C4-2B (cell line): Measurements from ENCODE around the gene LRRC58.

Source experiments
- ZFX ChIP-seq: fragments of 450-650 bp; IDR thresholded peaks from 2 replicates; pipeline ENCODE4 v1.6.1; 2017
- TF ChIP-seq, protein P1 (sequence below): fragments of 450-650 bp; conservative IDR thresholded peaks from 2 replicates; pipeline ENCODE4 v1.5.1; 2017; ENCODE audit warnings: mild to moderate bottlenecking

DNA sequence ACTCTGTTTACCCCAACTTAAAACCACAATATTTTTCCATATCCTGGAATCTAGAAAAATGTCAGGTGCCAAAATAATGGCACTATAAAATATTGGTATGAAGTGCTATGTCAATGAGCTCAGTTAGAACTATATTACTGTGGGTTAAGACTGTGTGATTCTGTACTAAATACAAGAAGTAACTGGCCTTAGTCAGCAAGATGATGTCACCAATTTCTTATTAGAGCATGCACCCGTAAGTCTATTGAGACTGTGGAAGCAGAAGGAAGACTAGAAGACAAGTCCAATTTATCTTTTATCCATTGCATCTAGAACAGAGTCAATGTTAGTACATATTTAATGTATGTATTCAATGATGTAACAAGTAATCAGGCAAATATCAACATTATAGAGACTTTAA is 25.0 kb downstream of the LRRC58 start:
- TF ChIP-seq, protein P1, sequence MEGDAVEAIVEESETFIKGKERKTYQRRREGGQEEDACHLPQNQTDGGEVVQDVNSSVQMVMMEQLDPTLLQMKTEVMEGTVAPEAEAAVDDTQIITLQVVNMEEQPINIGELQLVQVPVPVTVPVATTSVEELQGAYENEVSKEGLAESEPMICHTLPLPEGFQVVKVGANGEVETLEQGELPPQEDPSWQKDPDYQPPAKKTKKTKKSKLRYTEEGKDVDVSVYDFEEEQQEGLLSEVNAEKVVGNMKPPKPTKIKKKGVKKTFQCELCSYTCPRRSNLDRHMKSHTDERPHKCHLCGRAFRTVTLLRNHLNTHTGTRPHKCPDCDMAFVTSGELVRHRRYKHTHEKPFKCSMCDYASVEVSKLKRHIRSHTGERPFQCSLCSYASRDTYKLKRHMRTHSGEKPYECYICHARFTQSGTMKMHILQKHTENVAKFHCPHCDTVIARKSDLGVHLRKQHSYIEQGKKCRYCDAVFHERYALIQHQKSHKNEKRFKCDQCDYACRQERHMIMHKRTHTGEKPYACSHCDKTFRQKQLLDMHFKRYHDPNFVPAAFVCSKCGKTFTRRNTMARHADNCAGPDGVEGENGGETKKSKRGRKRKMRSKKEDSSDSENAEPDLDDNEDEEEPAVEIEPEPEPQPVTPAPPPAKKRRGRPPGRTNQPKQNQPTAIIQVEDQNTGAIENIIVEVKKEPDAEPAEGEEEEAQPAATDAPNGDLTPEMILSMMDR, result no peak
- TF ChIP-seq ZFX, result no peak
